ENCODE measurements around the gene GTPBP2. TPM values are rescaled to one million over a fixed set of nuclear protein-coding genes. Genes with fewer than 3 reads are reported as not detected.

GTPBP2 gene
- total RNA-seq, 2 experiments from 2014 or later = 72.6 to 72.8 TPM

Other genes with a start within 250 kb of the GTPBP2 start
- 10 to 100 TPM; 27.2 to 31.9 TPM for gene ABCC10, start 201.7 kb downstream of the GTPBP2 start, total RNA-seq
- gene DLK2, start 173.7 kb downstream of the GTPBP2 start, total RNA-seq = 1 to 10 TPM; 1.6 TPM
- gene TJAP1, start 151.7 kb downstream of the GTPBP2 start, total RNA-seq = 10 to 100 TPM; 30.5 to 36.2 TPM
- gene LRRC73, start 118.9 kb downstream of the GTPBP2 start, total RNA-seq = under 1 TPM in 1 of 2 experiments, not detected in 1; 0.12 TPM
- gene YIPF3, start 112.3 kb downstream of the GTPBP2 start, total RNA-seq = 10 to 100 TPM; 38.3 to 39.3 TPM
- 10 to 100 TPM; 46.8 to 49.5 TPM for gene POLR1C, start 112.2 kb downstream of the GTPBP2 start, total RNA-seq
- gene XPO5, start 53.2 kb downstream of the GTPBP2 start, total RNA-seq = 10 to 100 TPM; 83.7 to 97.9 TPM
- gene POLH, start 53.1 kb downstream of the GTPBP2 start, total RNA-seq = 10 to 100 TPM; 52.1 to 52.5 TPM
- 10 to 100 TPM; 29.1 to 31.6 TPM for gene MAD2L1BP, start 6.6 kb upstream of the GTPBP2 start, total RNA-seq
- gene RSPH9, start 15.8 kb upstream of the GTPBP2 start, total RNA-seq = not detected
- 10 to 100 TPM; 46.9 to 50.5 TPM for gene MRPS18A, start 58.5 kb upstream of the GTPBP2 start, total RNA-seq
- gene VEGFA, start 140.9 kb upstream of the GTPBP2 start, total RNA-seq = 10 to 100 TPM; 28.9 to 35.1 TPM

Data from activated CD4-positive, alpha-beta memory T cell treated with anti-CD3 and anti-CD28 coated beads for 36 hours (primary cell).